K562 (cell line): ENCODE data around the gene PTPRT. TPM values are rescaled to one million over a fixed set of nuclear protein-coding genes. Genes with fewer than 3 reads are reported as not detected.

Experiments
- CSDE1 ChIP-seq, 2 experiments: fragments of 450-650 bp; IDR thresholded peaks; 2 replicates each; pipeline ENCODE4 v1.6.1; 2016; ENCODE audit warnings: mild to moderate bottlenecking in 1 of 2
- GTF2F1 ChIP-seq: IDR thresholded peaks from 2 replicates; pipeline ENCODE4 v1.6.1; 2011; ENCODE audit warnings: low read depth, low read length, improper control_type of control experiment
- HDAC2 ChIP-seq: fragments of 450-650 bp; IDR thresholded peaks from 2 replicates; pipeline ENCODE4 v1.6.1; 2016; ENCODE audit warnings: mild to moderate bottlenecking
- MCM5 ChIP-seq: fragments of 450-650 bp; IDR thresholded peaks from 2 replicates; pipeline ENCODE4 v1.6.1; 2016; ENCODE audit warnings: low read depth
- POLR3G ChIP-seq: IDR thresholded peaks from 2 replicates; pipeline ENCODE4 v1.6.1; 2011; ENCODE audit not compliant: insufficient read length, insufficient replicate concordance; ENCODE audit errors: extremely low read depth
- SMAD4 ChIP-seq: fragments of 250-450 bp; sonication (Bioruptor Pico); conservative IDR thresholded peaks from 2 replicates; pipeline ENCODE4 v1.8.0; 2021; ENCODE audit warnings: inconsistent platforms, mild to moderate bottlenecking, moderate library complexity
- TAF9B ChIP-seq: fragments of 450-650 bp; IDR thresholded peaks from 2 replicates; pipeline ENCODE4 v1.6.1; 2018; ENCODE audit warnings: mild to moderate bottlenecking; ENCODE audit not compliant: partially characterized antibody
- ZBTB7A ChIP-seq: IDR thresholded peaks from 2 replicates; pipeline ENCODE4 v1.6.1; 2011; ENCODE audit warnings: low read depth, mild to moderate bottlenecking, low read length, moderate library complexity, borderline replicate concordance; ENCODE audit not compliant: control insufficient read depth
- ZNF121 ChIP-seq: sonication (generic); formaldehyde crosslinking; conservative IDR thresholded peaks from 2 replicates; pipeline ENCODE4 v1.8.0; 2022; ENCODE audit warnings: missing genetic modification reagents
- ZNF23 ChIP-seq: fragments of 250-450 bp; sonication (Bioruptor Pico); IDR thresholded peaks from 2 replicates; pipeline ENCODE4 v1.4.0; 2020; ENCODE audit warnings: mild to moderate bottlenecking
- polyA plus RNA-seq, 8 experiments: library from polyadenylated mRNA; depleted of rRNA in 4 of 8; stranded (reverse) in 5 of 8; unstranded in 3 of 8; fragments of >200 nt; fragmentation: Nextera tagmentation in 2 of 8; fragmentation: Illumina TruSeq in 1 of 8; extraction: Ambion mirVana in 2 of 8; extraction: Trizol in 1 of 8; gene quantifications; 2 replicates each; pipeline versions ENCODE4 v1.2.1 to v1.2.3, GENCODE V29; 2011 to 2014; ENCODE audit warnings: inconsistent platforms in 1 of 8, missing spikeins in 1 of 8
- total RNA-seq, 7 experiments: library from RNA; depleted of rRNA in 6 of 7; stranded (reverse); fragments of >200 nt in 6 of 7; fragmentation: Illumina TruSeq in 2 of 7; extraction: Trizol in 2 of 7; gene quantifications; 2 replicates each; pipeline versions ENCODE4 v1.2.1 to v1.2.3, GENCODE V29; 2011 to 2021; ENCODE audit warnings: low replicate concordance in 1 of 7
- TF ChIP-seq, protein P1 (sequence below): sonication (generic); formaldehyde crosslinking; IDR thresholded peaks from 2 replicates; pipeline ENCODE4 v1.8.0; 2023; ENCODE audit warnings: missing genetic modification reagents, mild to moderate bottlenecking, borderline replicate concordance

The PTPRT gene
- total and polyA plus RNA-seq, 9 of the 15 experiments (the other 6 are each of a cell fraction or from before 2014, with no cell fraction given): not detected

DNA sequence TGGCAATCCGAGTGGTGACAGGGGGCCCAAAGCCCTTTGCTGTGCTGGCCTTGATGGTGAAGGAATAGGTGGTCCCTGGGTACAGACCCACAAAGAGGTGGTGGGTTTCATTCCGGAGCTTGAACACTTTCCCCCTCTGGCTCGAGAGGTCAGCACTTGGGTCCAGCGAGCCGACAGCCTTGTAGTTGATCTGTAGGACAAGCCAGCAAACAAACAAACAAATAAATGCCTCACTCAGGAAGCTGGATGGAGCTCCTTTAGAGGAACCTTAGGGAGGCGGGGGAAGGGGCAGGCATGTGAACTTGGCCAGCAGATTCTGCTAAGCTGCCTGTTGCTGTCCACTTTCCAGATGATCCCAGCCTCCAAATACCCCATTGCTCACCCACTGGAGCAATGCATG lies 837.6 kb downstream of the PTPRT start (continued):
- TF ChIP-seq, protein P1, sequence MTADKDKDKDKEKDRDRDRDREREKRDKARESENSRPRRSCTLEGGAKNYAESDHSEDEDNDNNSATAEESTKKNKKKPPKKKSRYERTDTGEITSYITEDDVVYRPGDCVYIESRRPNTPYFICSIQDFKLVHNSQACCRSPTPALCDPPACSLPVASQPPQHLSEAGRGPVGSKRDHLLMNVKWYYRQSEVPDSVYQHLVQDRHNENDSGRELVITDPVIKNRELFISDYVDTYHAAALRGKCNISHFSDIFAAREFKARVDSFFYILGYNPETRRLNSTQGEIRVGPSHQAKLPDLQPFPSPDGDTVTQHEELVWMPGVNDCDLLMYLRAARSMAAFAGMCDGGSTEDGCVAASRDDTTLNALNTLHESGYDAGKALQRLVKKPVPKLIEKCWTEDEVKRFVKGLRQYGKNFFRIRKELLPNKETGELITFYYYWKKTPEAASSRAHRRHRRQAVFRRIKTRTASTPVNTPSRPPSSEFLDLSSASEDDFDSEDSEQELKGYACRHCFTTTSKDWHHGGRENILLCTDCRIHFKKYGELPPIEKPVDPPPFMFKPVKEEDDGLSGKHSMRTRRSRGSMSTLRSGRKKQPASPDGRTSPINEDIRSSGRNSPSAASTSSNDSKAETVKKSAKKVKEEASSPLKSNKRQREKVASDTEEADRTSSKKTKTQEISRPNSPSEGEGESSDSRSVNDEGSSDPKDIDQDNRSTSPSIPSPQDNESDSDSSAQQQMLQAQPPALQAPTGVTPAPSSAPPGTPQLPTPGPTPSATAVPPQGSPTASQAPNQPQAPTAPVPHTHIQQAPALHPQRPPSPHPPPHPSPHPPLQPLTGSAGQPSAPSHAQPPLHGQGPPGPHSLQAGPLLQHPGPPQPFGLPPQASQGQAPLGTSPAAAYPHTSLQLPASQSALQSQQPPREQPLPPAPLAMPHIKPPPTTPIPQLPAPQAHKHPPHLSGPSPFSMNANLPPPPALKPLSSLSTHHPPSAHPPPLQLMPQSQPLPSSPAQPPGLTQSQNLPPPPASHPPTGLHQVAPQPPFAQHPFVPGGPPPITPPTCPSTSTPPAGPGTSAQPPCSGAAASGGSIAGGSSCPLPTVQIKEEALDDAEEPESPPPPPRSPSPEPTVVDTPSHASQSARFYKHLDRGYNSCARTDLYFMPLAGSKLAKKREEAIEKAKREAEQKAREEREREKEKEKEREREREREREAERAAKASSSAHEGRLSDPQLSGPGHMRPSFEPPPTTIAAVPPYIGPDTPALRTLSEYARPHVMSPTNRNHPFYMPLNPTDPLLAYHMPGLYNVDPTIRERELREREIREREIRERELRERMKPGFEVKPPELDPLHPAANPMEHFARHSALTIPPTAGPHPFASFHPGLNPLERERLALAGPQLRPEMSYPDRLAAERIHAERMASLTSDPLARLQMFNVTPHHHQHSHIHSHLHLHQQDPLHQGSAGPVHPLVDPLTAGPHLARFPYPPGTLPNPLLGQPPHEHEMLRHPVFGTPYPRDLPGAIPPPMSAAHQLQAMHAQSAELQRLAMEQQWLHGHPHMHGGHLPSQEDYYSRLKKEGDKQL (CRISPR knock-in tag): no peak
- TF ChIP-seq ZBTB7A (no peak), CSDE1 (IDR thresholded peaks at IDR 0.05) (no peak), GTF2F1 (no peak), MCM5 (no peak), HDAC2 (no peak), POLR3G (no peak), ZNF23 (CRISPR knock-in tag) (no peak), SMAD4 (CRISPR knock-in tag) (no peak), TAF9B (no peak), ZNF121 (no peak)
